ENCODE data around the gene ALLC.

ALLC gene

DNA sequence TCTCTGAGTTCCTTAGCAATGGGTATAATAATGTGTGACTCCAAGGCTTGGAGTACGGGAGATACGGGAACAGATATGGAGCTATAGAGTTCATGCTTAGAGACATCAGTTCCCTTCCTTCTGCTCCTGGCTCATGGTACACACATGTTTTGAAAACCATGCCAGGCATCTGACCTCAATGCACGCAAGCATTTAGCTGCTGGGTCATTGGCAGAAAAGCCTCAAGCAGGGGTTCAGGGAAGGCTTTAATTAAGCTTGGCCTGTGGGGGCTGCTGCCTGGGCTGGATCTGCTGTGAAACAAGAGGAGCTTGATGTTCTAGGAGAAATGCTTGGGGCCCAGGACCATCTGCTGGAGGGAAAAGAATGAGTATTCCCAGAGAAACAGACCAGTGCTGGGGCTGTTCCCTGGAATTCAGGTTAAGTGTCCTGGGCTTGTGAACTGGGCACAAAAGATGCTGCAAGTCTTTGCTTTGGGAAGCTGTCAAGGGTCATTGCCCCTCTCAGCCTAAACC, 3.2 kb downstream of the ALLC start:
- Histone ChIP-seq H3K4me3 (no peak overlapping the region), H3K27ac (no peak overlapping the region)
- DNase-seq (ENCODE audit: low spot score) = peak; percentile 4
- TF ChIP-seq, protein P1, sequence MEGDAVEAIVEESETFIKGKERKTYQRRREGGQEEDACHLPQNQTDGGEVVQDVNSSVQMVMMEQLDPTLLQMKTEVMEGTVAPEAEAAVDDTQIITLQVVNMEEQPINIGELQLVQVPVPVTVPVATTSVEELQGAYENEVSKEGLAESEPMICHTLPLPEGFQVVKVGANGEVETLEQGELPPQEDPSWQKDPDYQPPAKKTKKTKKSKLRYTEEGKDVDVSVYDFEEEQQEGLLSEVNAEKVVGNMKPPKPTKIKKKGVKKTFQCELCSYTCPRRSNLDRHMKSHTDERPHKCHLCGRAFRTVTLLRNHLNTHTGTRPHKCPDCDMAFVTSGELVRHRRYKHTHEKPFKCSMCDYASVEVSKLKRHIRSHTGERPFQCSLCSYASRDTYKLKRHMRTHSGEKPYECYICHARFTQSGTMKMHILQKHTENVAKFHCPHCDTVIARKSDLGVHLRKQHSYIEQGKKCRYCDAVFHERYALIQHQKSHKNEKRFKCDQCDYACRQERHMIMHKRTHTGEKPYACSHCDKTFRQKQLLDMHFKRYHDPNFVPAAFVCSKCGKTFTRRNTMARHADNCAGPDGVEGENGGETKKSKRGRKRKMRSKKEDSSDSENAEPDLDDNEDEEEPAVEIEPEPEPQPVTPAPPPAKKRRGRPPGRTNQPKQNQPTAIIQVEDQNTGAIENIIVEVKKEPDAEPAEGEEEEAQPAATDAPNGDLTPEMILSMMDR (IDR thresholded peaks at IDR 0.05) = no peak

DNA sequence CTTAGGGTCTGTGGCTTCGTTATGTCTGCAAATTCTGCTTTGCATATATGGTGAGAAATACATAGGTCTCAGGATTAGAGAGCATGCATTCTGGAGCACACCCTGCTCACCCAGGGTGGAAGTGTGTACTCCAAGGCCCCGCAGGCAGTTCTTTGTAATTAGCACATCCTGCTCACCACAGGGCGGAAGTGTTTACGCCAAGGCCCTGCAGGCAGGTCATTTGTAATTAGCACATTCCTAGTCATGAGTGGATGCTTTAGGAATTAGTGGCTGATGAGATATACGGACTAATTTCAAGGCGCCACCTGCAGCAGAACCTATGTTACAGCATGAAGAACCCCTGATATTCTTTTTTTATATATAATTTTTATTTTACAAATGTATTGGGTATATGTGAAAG, 4.2 kb downstream of the ALLC start:
- no peak overlapping the region for H3K27ac ChIP-seq
- H3K4me3 ChIP-seq = no peak overlapping the region
- TF ChIP-seq, protein P1 (IDR thresholded peaks at IDR 0.05) = no peak
- DNase-seq (ENCODE audit: low spot score) = peak; percentile 21

DNA sequence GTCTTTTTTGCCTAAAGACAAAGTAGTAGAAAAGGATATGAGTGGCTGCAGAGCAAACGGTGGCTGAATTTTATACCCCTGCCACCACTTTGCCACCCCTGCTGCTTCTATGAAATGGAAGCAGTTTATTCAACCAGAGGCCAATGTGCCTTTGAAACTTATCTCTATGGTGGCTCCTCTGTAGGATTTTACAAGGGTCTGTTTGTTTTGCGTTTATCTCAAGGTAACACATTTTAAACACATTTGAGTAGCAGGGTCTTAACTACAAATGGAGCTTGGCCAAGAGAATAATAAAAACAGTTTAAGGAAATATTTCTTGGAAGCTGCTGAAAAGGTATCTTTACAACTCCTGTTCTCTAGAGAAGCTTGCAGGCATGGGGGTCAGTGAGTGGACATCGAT, 6.1 kb downstream of the ALLC start:
- no peak overlapping the region for H3K4me3 ChIP-seq
- TF ChIP-seq, protein P1 (IDR thresholded peaks at IDR 0.05) = no peak
- peak; percentile 5 for DNase-seq (ENCODE audit: low spot score)
- no peak overlapping the region for H3K27ac ChIP-seq

DNA sequence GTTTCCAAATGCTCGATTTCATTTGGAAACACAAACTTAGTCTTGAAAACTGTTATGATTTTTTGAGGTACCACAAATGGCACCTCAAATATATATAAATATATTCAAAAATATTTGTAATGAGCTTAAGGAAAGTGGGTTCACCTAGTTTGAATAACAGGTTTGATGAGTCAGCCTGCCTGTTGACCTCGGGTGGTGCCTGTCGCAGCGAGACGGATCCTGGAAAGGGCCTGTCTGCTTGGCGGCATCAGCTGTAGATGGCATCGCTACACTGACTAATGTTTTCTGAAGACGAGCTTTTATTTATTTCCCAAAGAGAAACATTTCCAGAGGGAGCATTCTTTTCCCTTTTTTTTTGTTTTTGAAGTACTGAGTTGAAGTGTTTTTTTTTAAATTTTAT, 6.9 kb downstream of the ALLC start:
- no peak overlapping the region for H3K27ac ChIP-seq

DNA sequence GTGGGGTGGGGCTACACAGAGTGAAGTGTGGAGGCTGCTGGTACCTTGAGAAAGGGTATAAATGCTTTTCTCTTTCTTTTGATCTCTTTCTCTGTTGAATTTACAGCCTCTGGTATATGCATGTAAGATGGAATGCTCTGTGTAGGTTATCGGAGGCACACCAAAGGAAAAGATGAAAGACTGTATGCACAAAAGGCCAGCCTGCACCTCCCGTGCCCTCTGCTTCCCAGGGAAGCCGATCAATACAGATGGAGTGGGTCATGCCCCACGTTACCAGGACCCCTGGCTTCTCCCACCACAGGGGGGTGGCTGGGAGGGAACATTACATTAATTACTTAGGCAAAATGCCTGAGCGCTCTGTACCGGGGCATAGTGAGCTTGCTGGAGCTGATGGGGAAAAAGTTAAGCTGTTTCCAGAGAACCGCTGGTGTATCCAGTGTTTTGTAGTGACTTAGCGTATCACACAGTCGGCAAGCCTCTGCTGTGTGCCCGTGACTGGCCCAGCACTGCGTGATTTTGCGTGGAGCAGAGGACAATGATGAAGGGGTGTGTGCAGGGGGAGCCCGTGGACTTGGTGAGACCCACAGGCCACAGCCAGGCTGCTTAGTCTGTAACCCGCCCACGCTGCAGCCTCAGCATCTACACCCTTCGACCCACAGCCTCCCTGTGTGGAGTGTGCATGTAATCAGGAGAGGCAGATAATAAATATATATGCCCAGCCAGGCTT, 8.0 kb downstream of the ALLC start:
- TF ChIP-seq, protein P1 (IDR thresholded peaks at IDR 0.05) = no peak
- peak; percentile 69 for DNase-seq (ENCODE audit: low spot score)
- Histone ChIP-seq H3K4me3 (no peak overlapping the region), H3K27ac (no peak overlapping the region)

More for the DNA sequence above, 6.9 kb downstream of the ALLC start:
- DNase-seq (ENCODE audit: low spot score) = no peak
- no peak overlapping the region for H3K4me3 ChIP-seq
- TF ChIP-seq, protein P1 (IDR thresholded peaks at IDR 0.05) = no peak

DNA sequence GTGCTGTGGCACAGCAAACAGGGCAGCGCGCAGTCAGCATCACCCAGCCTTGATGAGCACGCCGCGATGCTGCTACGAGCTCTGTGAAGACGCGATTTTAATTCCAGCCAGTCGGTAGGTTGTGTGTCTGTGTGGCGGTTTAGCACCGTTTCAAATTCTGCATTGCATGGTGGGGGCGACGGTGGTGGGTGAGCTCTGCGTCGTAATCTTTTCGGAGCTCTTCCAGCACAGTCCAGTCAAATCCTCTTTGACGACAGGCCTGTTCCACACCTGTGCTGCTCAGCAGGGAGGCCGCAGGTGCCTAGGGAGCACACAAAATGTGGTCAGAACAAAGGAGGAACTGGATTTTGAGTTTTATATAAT, 8.6 kb downstream of the ALLC start:
- DNase-seq (ENCODE audit: low spot score) = no peak
- TF ChIP-seq, protein P1 (IDR thresholded peaks at IDR 0.05) = no peak

DNA sequence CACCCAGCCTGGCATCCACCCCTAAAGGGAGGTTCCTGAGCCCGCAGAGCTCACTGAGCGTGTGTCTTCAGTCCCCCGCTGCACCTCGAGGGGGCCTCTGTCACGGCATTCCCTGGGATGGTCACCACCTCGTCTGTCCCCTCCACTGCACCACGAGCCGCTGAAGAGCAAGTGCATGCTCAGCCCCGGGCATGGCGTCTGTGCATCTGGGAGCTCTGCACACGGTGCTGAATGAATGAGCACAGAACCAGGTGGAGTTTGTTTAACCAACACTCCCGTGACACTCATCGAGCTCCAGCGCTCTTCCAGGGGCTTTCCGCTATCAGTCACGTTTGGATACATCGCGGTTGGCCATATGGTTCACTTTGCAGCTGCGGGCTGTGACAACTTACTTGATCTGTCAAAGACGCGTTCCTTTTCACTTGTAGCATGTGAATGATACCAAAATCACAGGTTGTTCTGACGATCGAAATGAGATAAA, 9.2 kb downstream of the ALLC start:
- DNase-seq (ENCODE audit: low spot score) = peak; percentile 70

More for the DNA sequence above, 8.6 kb downstream of the ALLC start:
- Histone ChIP-seq H3K4me3 (no peak overlapping the region), H3K27ac (no peak overlapping the region)

More for the DNA sequence above, 9.2 kb downstream of the ALLC start:
- TF ChIP-seq, protein P1 (IDR thresholded peaks at IDR 0.05) = no peak
- peak overlapping the region; percentile 27 for H3K4me3 ChIP-seq
- H3K27ac ChIP-seq = no peak overlapping the region
